ENCODE results near the gene SLC9A5. TPM values are rescaled to one million over a fixed set of nuclear protein-coding genes. Genes with fewer than 3 reads are reported as not detected.
A peak's percentile ranks its signal among the peaks of the same experiment; 100 is the strongest.

SLC9A5 gene
- total RNA-seq, 1 experiment from 2014 or later: 10.3 TPM

DNA sequence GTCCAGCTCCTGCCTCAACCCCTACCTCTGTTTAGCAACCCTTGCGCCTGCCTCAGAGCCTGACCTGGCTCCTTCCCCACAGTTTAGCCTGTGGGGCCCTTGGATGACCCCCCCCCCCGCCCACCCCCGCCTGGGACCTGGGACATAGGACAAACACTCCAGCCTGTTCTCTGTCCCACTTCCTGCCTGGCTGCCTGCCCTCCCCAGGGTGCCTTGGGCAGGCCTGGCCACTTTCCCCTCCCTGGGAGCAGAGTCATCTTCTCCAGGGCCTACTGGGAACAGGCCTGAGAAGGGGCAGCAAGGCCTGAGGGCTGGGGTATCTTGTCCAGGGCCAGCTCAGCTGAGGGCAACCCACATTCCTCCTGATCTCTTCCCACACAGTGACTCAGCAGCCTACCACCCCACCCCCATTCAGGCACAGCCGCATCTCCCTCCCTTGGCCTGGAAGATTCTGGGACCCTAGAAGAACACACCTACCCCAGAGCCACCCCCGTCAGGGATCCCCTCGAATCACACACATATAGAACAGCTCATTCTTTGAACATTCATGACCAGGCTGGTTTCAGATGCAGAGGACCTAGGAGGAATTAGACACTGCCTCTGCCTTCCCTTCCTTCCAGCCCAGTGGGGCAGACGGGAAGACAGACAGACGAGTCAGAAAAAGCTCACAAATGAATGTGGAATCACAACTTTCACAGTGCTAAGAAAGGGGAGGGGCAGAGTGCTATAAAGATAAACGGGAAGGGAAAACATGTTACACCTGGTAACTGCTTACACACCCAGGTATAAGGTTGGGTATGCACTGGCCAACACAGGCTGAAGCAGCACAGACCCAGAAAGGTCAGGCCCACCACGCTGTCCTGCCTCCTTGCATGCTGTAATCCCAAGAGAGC, 7.5 kb upstream of the SLC9A5 start:
- Mint-ChIP-seq H3K4me1 (peaks cover 30% of the 10 kb centered on the region), H3K4me3 (no peak overlapping the region), H3K9me3 (no peaks in the 10 kb centered on the region), H3K27me3 (ENCODE audit: low read depth) (no peaks in the 10 kb centered on the region), H3K27ac (peak overlapping the region; percentile 96), H3K36me3 (peaks cover 17% of the 10 kb centered on the region)
- no peak for DNase-seq (ENCODE audit: low spot score)
- TF ChIP-seq, protein P1, sequence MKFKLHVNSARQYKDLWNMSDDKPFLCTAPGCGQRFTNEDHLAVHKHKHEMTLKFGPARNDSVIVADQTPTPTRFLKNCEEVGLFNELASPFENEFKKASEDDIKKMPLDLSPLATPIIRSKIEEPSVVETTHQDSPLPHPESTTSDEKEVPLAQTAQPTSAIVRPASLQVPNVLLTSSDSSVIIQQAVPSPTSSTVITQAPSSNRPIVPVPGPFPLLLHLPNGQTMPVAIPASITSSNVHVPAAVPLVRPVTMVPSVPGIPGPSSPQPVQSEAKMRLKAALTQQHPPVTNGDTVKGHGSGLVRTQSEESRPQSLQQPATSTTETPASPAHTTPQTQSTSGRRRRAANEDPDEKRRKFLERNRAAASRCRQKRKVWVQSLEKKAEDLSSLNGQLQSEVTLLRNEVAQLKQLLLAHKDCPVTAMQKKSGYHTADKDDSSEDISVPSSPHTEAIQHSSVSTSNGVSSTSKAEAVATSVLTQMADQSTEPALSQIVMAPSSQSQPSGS (CRISPR knock-in tag; IDR thresholded peaks at IDR 0.05; ENCODE audit: borderline replicate concordance, low read depth): no peak
- TF ChIP-seq ZNF416 (CRISPR knock-in tag; IDR thresholded peaks at IDR 0.05): no peak
- no peak for TF ChIP-seq SMAD4 (CRISPR knock-in tag; IDR thresholded peaks at IDR 0.05)
- no peak for TF ChIP-seq ETV6 (CRISPR knock-in tag; IDR thresholded peaks at IDR 0.05)
- no peak for TF ChIP-seq GABPB1 (CRISPR knock-in tag; IDR thresholded peaks at IDR 0.05)
- TF ChIP-seq, protein P2, sequence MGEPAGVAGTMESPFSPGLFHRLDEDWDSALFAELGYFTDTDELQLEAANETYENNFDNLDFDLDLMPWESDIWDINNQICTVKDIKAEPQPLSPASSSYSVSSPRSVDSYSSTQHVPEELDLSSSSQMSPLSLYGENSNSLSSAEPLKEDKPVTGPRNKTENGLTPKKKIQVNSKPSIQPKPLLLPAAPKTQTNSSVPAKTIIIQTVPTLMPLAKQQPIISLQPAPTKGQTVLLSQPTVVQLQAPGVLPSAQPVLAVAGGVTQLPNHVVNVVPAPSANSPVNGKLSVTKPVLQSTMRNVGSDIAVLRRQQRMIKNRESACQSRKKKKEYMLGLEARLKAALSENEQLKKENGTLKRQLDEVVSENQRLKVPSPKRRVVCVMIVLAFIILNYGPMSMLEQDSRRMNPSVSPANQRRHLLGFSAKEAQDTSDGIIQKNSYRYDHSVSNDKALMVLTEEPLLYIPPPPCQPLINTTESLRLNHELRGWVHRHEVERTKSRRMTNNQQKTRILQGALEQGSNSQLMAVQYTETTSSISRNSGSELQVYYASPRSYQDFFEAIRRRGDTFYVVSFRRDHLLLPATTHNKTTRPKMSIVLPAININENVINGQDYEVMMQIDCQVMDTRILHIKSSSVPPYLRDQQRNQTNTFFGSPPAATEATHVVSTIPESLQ (CRISPR knock-in tag; IDR thresholded peaks at IDR 0.05): no peak
- TF ChIP-seq JUN (CRISPR knock-in tag; IDR thresholded peaks at IDR 0.05): no peak
- TF ChIP-seq TEAD4 (CRISPR knock-in tag; IDR thresholded peaks at IDR 0.05): no peak
- no peak for TF ChIP-seq JAZF1 (CRISPR knock-in tag; IDR thresholded peaks at IDR 0.05)
- TF ChIP-seq ZNF425 (CRISPR knock-in tag; conservative IDR thresholded peaks at IDR 0.05): no peak
- TF ChIP-seq TEAD1 (CRISPR knock-in tag; IDR thresholded peaks at IDR 0.05): no peak
- TF ChIP-seq, protein P3, sequence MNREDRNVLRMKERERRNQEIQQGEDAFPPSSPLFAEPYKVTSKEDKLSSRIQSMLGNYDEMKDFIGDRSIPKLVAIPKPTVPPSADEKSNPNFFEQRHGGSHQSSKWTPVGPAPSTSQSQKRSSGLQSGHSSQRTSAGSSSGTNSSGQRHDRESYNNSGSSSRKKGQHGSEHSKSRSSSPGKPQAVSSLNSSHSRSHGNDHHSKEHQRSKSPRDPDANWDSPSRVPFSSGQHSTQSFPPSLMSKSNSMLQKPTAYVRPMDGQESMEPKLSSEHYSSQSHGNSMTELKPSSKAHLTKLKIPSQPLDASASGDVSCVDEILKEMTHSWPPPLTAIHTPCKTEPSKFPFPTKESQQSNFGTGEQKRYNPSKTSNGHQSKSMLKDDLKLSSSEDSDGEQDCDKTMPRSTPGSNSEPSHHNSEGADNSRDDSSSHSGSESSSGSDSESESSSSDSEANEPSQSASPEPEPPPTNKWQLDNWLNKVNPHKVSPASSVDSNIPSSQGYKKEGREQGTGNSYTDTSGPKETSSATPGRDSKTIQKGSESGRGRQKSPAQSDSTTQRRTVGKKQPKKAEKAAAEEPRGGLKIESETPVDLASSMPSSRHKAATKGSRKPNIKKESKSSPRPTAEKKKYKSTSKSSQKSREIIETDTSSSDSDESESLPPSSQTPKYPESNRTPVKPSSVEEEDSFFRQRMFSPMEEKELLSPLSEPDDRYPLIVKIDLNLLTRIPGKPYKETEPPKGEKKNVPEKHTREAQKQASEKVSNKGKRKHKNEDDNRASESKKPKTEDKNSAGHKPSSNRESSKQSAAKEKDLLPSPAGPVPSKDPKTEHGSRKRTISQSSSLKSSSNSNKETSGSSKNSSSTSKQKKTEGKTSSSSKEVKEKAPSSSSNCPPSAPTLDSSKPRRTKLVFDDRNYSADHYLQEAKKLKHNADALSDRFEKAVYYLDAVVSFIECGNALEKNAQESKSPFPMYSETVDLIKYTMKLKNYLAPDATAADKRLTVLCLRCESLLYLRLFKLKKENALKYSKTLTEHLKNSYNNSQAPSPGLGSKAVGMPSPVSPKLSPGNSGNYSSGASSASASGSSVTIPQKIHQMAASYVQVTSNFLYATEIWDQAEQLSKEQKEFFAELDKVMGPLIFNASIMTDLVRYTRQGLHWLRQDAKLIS (CRISPR knock-in tag; IDR thresholded peaks at IDR 0.05; ENCODE audit: borderline replicate concordance): no peak
- no peak for TF ChIP-seq ATF3 (CRISPR knock-in tag; conservative IDR thresholded peaks at IDR 0.05)
- TF ChIP-seq, protein P4, sequence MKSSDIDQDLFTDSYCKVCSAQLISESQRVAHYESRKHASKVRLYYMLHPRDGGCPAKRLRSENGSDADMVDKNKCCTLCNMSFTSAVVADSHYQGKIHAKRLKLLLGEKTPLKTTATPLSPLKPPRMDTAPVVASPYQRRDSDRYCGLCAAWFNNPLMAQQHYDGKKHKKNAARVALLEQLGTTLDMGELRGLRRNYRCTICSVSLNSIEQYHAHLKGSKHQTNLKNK (CRISPR knock-in tag; IDR thresholded peaks at IDR 0.05): no peak
- no peak for TF ChIP-seq ZNF263 (CRISPR knock-in tag; IDR thresholded peaks at IDR 0.05; ENCODE audit: low read depth)
- no peak for TF ChIP-seq PRDM15 (CRISPR knock-in tag; IDR thresholded peaks at IDR 0.05)
- no peak for TF ChIP-seq ZNF671 (CRISPR knock-in tag; IDR thresholded peaks at IDR 0.05)
- no peak for TF ChIP-seq STAT6 (CRISPR knock-in tag; conservative IDR thresholded peaks at IDR 0.05; ENCODE audit: low read depth)
- POLR2A ChIA-PET: interaction anchor here (0.5 kb wide), 1 partner anchor 25 kb away, joined by 3 read pairs; no protein-coding TSS in a partner anchor
- peak; percentile 2; the same call in 1 of the 2 replicates for ATAC-seq
- CTCF ChIA-PET: interaction anchor here (0.6 to 1.9 kb wide), 6 partner anchors 14 to 284 kb away, joined by 3 to 8 read pairs (median 5); partner anchors contain the start of genes ELMO3 and TMEM208

Data from WTC11 (cell line).